ENCODE data around the gene BRINP3. TPM values are rescaled to one million over a fixed set of nuclear protein-coding genes. Genes with fewer than 3 reads are reported as not detected.

Gene BRINP3
- total and polyA plus RNA-seq, 9 of the 15 experiments (the other 6 are each of a cell fraction or from before 2014, with no cell fraction given): 0.09 to 0.75 (median 0.19) TPM; not detected in 1

- Histone ChIP-seq H3K9ac (ENCODE audit: insufficient read depth in 1 of 2, low read depth in 2 of 2, low read length in 2 of 2) (no peak overlapping the region), H3K27ac (ENCODE audit: extremely low read depth, low read depth, low read length) (no peak overlapping the region), H3K9me3 (replicated peaks; ENCODE audit: control insufficient read depth, insufficient read depth, low read depth, low read length) (no peaks in the 10 kb centered on the region), H3K36me3 (ENCODE audit: control insufficient read depth, insufficient read depth, low read length) (no peaks in the 10 kb centered on the region), H3K79me2 (ENCODE audit: control insufficient read depth, insufficient read depth, low read length) (no peaks in the 10 kb centered on the region), H3K4me3 (no peak overlapping the region), H3K9me1 (ENCODE audit: control insufficient read depth, insufficient read depth, low read length) (no peaks in the 10 kb centered on the region), H2AFZ (ENCODE audit: low read depth, low read length) (no peak overlapping the region), H3K27me3 (ENCODE audit: control insufficient read depth in 2 of 2, insufficient read depth in 2 of 2, low read length in 2 of 2) (no peaks in the 10 kb centered on the region), H3K4me2 (ENCODE audit: insufficient read depth, low read length) (no peak overlapping the region), H4K20me1 (replicated peaks; ENCODE audit: control insufficient read depth, insufficient read depth, low read length) (no peaks in the 10 kb centered on the region), H3K4me1 (replicated peaks in 1 of 2; ENCODE audit: control insufficient read depth in 2 of 2, insufficient read depth in 2 of 2, low read length in 2 of 2) (no peaks in the 10 kb centered on the region)
- ChIA-PET POLR2A (no interaction called here), CTCF (ENCODE audit: low intra/inter-chr PET ratio) (no interaction called here)
- intact Hi-C loops (cut with micrococcal nuclease) (no loop called here), in situ Hi-C loops (cut with MboI) (no loop called here)
- no TSS peak for BruUV-seq (replicated peaks)
- ATAC-seq (no peak), DNase-seq (ENCODE audit: extremely low read depth in 1 of 4, low spot score in 3 of 4) (no peak), FAIRE-seq (peak; percentile 23)
- 0% methylated on average over 2 of the region's 2 CpGs for WGBS (ENCODE audit: insufficient coverage, low coverage, missing lambda C conversion rate)
- peak; percentile 48; the same call in 1 of the 2 replicates for TF ChIP-seq NFE2L1 (tag; IDR thresholded peaks at IDR 0.05; ENCODE audit: borderline replicate concordance, low read depth)
- TF ChIP-seq ZNF316 (IDR thresholded peaks at IDR 0.05): peak; percentile 48; the same call in 1 of the 2 replicates
- no peak for TF ChIP-seq NONO (IDR thresholded peaks at IDR 0.05; ENCODE audit: low read depth in 2 of 2, low read length in 1 of 2)
- no peak for TF ChIP-seq STAT5B (CRISPR knock-in tag; IDR thresholded peaks at IDR 0.05)
- peak; percentile 65 for TF ChIP-seq MAFG (tag; conservative IDR thresholded peaks at IDR 0.05)
- no peak for TF ChIP-seq MYBL2 (IDR thresholded peaks at IDR 0.05; ENCODE audit: low read depth)
- TF ChIP-seq MYBL2 (CRISPR knock-in tag; IDR thresholded peaks at IDR 0.05; ENCODE audit: borderline replicate concordance): no peak
- no peak for TF ChIP-seq TCF15 (CRISPR knock-in tag; IDR thresholded peaks at IDR 0.05)
- no peak for TF ChIP-seq HDAC1 (IDR thresholded peaks at IDR 0.05)
- no peak for TF ChIP-seq CHAMP1 (IDR thresholded peaks at IDR 0.05)
- TF ChIP-seq MAFK (IDR thresholded peaks at IDR 0.05; ENCODE audit: low read length): peak; percentile 45; the same call in 1 of the 2 replicates
- TF ChIP-seq DMBX1 (CRISPR knock-in tag; IDR thresholded peaks at IDR 0.05; ENCODE audit: borderline replicate concordance): no peak
- TF ChIP-seq NFE2 (IDR thresholded peaks at IDR 0.05; ENCODE audit: low read depth): peak; percentile 35; the same call in 1 of the 2 replicates
- TF ChIP-seq C11orf30 (IDR thresholded peaks at IDR 0.05; ENCODE audit: low read depth): peak; percentile 27; the same call in 1 of the 2 replicates
- TF ChIP-seq ILK (tag; IDR thresholded peaks at IDR 0.05; ENCODE audit: borderline replicate concordance, low read depth): no peak
- TF ChIP-seq CBX5 (IDR thresholded peaks at IDR 0.05; ENCODE audit: borderline replicate concordance, low read depth): no peak
- TF ChIP-seq KAT8 (IDR thresholded peaks at IDR 0.05; ENCODE audit: low read depth): no peak
- TF ChIP-seq BRF2 (IDR thresholded peaks at IDR 0.05; ENCODE audit: borderline replicate concordance, insufficient read depth, insufficient read length): no peak
- no peak for TF ChIP-seq RFX7 (CRISPR knock-in tag; IDR thresholded peaks at IDR 0.05)
- TF ChIP-seq MAFF (IDR thresholded peaks at IDR 0.05; ENCODE audit: low read length): peak; percentile 50
- no peak for TF ChIP-seq NR3C1 (CRISPR knock-in tag; IDR thresholded peaks at IDR 0.05)
Measured at GRCh38 chr1:190159146-190159545, 318.5 kb downstream of the BRINP3 start.
